Left kidney (tissue), 2 donors: Measurements from ENCODE around the gene DUOX1. TPM values are rescaled to one million over a fixed set of nuclear protein-coding genes. Genes with fewer than 3 reads are reported as not detected.

ENCODE experiments used
- DNase-seq: peaks from one replicate; pipeline ENCODE4 v3.0.0-alpha.2; 2013
- polyA plus RNA-seq: library from polyadenylated mRNA; unstranded; fragments of 120-200 nt; gene quantifications from one replicate; pipeline ENCODE4 v1.2.1, GENCODE V29; 2013; ENCODE audit not compliant: insufficient read length

The DUOX1 gene
- polyA plus RNA-seq, 1 donor, result 7.8 TPM

GRCh38 chr15:45187894-45188830 lies 58.4 kb downstream of the DUOX1 start, which contains the start of gene SHF:
Gene SHF (minus strand): TSS chr15:45187966. CDS start chr15:45187951, 15 bp downstream.
- DNase-seq, result peak; percentile 70

GRCh38 chr15:45197512-45197911 lies 67.7 kb downstream of the DUOX1 start:
- no peak for DNase-seq

GRCh38 chr15:45198337-45199135 lies 68.7 kb downstream of the DUOX1 start:
- peak; percentile 98 for DNase-seq

- DNase-seq, result no peak
Observed at GRCh38 chr15:45199136-45199810, 69.5 kb downstream of the DUOX1 start.

GRCh38 chr15:45200001-45200798 lies 70.4 kb downstream of the DUOX1 start:
- peak; percentile 95 for DNase-seq

GRCh38 chr15:45200799-45201556 lies 71.2 kb downstream of the DUOX1 start:
- DNase-seq, result peak; percentile 84

GRCh38 chr15:45201557-45201859 lies 71.7 kb downstream of the DUOX1 start:
- no peak for DNase-seq

- DNase-seq, result no peak
Observed at GRCh38 chr15:45201869-45202268, 72.1 kb downstream of the DUOX1 start.

- no peak for DNase-seq
Observed at GRCh38 chr15:45203182-45203581, 73.4 kb downstream of the DUOX1 start.

- DNase-seq, result peak; percentile 60
Observed at GRCh38 chr15:45205192-45205591, 75.4 kb downstream of the DUOX1 start.

GRCh38 chr15:45212493-45212892 lies 82.7 kb downstream of the DUOX1 start:
- no peak for DNase-seq

Other genes with a start within 250 kb of the DUOX1 start
- not detected for gene TERB2, start 173.3 kb upstream of the DUOX1 start, polyA plus RNA-seq
- gene SORD, start 106.8 kb upstream of the DUOX1 start, polyA plus RNA-seq, result 41.2 TPM
- gene DUOX2, start 15.8 kb upstream of the DUOX1 start, polyA plus RNA-seq, result 0.03 TPM
- gene DUOXA2, start 15.7 kb upstream of the DUOX1 start, polyA plus RNA-seq, result not detected
- gene DUOXA1, start 115 bp upstream of the DUOX1 start, polyA plus RNA-seq, result 0.23 TPM
- gene SHF, start 58.0 kb downstream of the DUOX1 start, polyA plus RNA-seq, result 15.6 TPM
- 1.0 TPM for gene SLC28A2, start 122.2 kb downstream of the DUOX1 start, polyA plus RNA-seq
- gene GATM, start 248.6 kb downstream of the DUOX1 start, polyA plus RNA-seq, result 242 TPM